ENCODE data around the gene LPP. TPM values are rescaled to one million over a fixed set of nuclear protein-coding genes. Genes with fewer than 3 reads are reported as not detected.

The LPP gene
- total and polyA plus RNA-seq, 10 of the 15 experiments (the other 5 are each of a cell fraction or from before 2014, with no cell fraction given): under 0.01 to 0.62 (median 0.03) TPM

- no peaks in the 10 kb centered on the region for H3K4me1 ChIP-seq (ENCODE audit: control insufficient read depth, insufficient read depth, low read length)
- in situ Hi-C loops (cut with MboI) (no loop called here), intact Hi-C loops (cut with micrococcal nuclease; ENCODE audit: unreplicated experiment) (no loop called here)
- H3K79me2 ChIP-seq (ENCODE audit: control insufficient read depth, insufficient read depth, low read length): no peaks in the 10 kb centered on the region
- ATAC-seq (no peak), DNase-seq (ENCODE audit: low read depth, low spot score) (no peak), FAIRE-seq (no peak)
- ChIA-PET POLR2A (no interaction called here), CTCF (no interaction called here), SMC1A (ENCODE audit: uncharacterized antibody, unreplicated experiment) (no interaction called here), RAD21 (ENCODE audit: unreplicated experiment) (no interaction called here)
- TF ChIP-seq MYC (IDR thresholded peaks at IDR 0.05; ENCODE audit: insufficient read depth, insufficient read length, insufficient replicate concordance, low read length, severe bottlenecking) (no peak), ZNF592 (IDR thresholded peaks at IDR 0.05) (no peak), TCF3 (IDR thresholded peaks at IDR 0.05; ENCODE audit: borderline replicate concordance, insufficient read depth, low read depth, low read length) (no peak), ESRRA (IDR thresholded peaks at IDR 0.05; ENCODE audit: low read length) (no peak), ELK1 (IDR thresholded peaks at IDR 0.05; ENCODE audit: low read depth, low read length) (no peak), USF1 (IDR thresholded peaks at IDR 0.05; ENCODE audit: borderline replicate concordance, extremely low read length, insufficient read depth, low read depth, low read length) (no peak), TCF7 (IDR thresholded peaks at IDR 0.05; ENCODE audit: borderline replicate concordance) (no peak), RAD51 (IDR thresholded peaks at IDR 0.05) (no peak), BCL11A (IDR thresholded peaks at IDR 0.05; ENCODE audit: low read depth, low read length) (no peak), BACH1 (IDR thresholded peaks at IDR 0.05; ENCODE audit: borderline replicate concordance) (no peak), KDM1A (IDR thresholded peaks at IDR 0.05; ENCODE audit: borderline replicate concordance) (no peak), ZZZ3 (IDR thresholded peaks at IDR 0.05; ENCODE audit: control insufficient read depth, insufficient read length, low read depth) (no peak), SUZ12 (IDR thresholded peaks at IDR 0.05; ENCODE audit: unreplicated experiment) (no peak), ZNF207 (IDR thresholded peaks at IDR 0.05; ENCODE audit: borderline replicate concordance) (no peak), ZNF217 (IDR thresholded peaks at IDR 0.05) (no peak), BCL3 (IDR thresholded peaks at IDR 0.05; ENCODE audit: borderline replicate concordance, insufficient read depth, low read depth, low read length, poor library complexity, severe bottlenecking) (no peak)
- no peaks in the 10 kb centered on the region; the same call in 1 of the 3 replicates for H3K9me3 ChIP-seq (replicated peaks; ENCODE audit: control insufficient read depth, insufficient read depth, low read length)
- BruUV-seq (replicated peaks): no TSS peak
- H3K27me3 ChIP-seq (replicated peaks in 1 of 2; ENCODE audit: control insufficient read depth in 2 of 2, insufficient read depth in 2 of 2, low read length in 1 of 2): no peaks in the 10 kb centered on the region
- no peak overlapping the region for H3K4me3 ChIP-seq
- H3K4me2 ChIP-seq (ENCODE audit: control insufficient read depth, insufficient read depth): no peak overlapping the region
- no peak overlapping the region for H3K9ac ChIP-seq (ENCODE audit: control insufficient read depth, insufficient read depth, low read length)
- no peaks in the 10 kb centered on the region for H4K20me1 ChIP-seq (ENCODE audit: control insufficient read depth, insufficient read depth)
- H3K36me3 ChIP-seq (ENCODE audit: control insufficient read depth in 2 of 2, insufficient read depth in 2 of 2, low read length in 1 of 2): no peaks in the 10 kb centered on the region
- WGBS (ENCODE audit: insufficient coverage, insufficient replicate concordance, low lambda C conversion rate, missing lambda C conversion rate): 13% methylated on average over 2 of the region's 2 CpGs
- H3K27ac ChIP-seq (ENCODE audit: control insufficient read depth, insufficient read depth): no peak overlapping the region
- H2AFZ ChIP-seq (ENCODE audit: control insufficient read depth, low read depth, low read length): no peak overlapping the region
These were observed 352.0 kb downstream of the LPP start for GRCh38 chr3:188505911-188506310.

Data from GM12878 (cell line).